Activated CD8-positive, alpha-beta T cell treated with anti-CD3 and anti-CD28 coated beads, Interleukin-2, amount 10 ng/mL, durations not matched to agents 7 days and 5 days (primary cell): ENCODE data around the gene ATAD2B. TPM values are rescaled to one million over a fixed set of nuclear protein-coding genes. Genes with fewer than 3 reads are reported as not detected.

Experiments used
- ATAC-seq: fragments of 150-1000 bp; cut with Tn5 transposase; one replicate; pipeline ENCODE4 v1.10.0; 2021; ENCODE audit warnings: moderate library complexity
- CTCF ChIA-PET: fragments of 350-600 bp; sonication (Branson Sonifier 250); formaldehyde crosslinking; loops from one replicate; lab custom pipeline; 2021; ENCODE audit warnings: antibody characterized with exemption; lab: Charles Lee
- POLR2A ChIA-PET: fragments of 350-600 bp; sonication (Branson Sonifier 250); formaldehyde crosslinking; loops from one replicate; lab custom pipeline; 2021; ENCODE audit warnings: antibody characterized with exemption; lab: Charles Lee
- DNase-seq: peaks from one replicate; pipeline ENCODE4 v3.0.0-alpha.2; 2020
- H3K27ac Mint-ChIP-seq: one replicate; pipeline ENCODE4 v1.8.0; 2021; ENCODE audit warnings: mild to moderate bottlenecking, mixed read lengths
- H3K27me3 Mint-ChIP-seq: one replicate; pipeline ENCODE4 v1.8.0; 2021; ENCODE audit warnings: low read depth, mixed read lengths
- H3K36me3 Mint-ChIP-seq: one replicate; pipeline ENCODE4 v1.8.0; 2021; ENCODE audit warnings: low read depth, mixed read lengths
- H3K4me1 Mint-ChIP-seq: one replicate; pipeline ENCODE4 v1.8.0; 2021; ENCODE audit warnings: low read depth, mixed read lengths
- H3K4me3 Mint-ChIP-seq: one replicate; pipeline ENCODE4 v1.8.0; 2021; ENCODE audit warnings: mild to moderate bottlenecking, mixed read lengths
- H3K9me3 Mint-ChIP-seq: one replicate; pipeline ENCODE4 v1.8.0; 2022; ENCODE audit warnings: mixed read lengths; ENCODE audit not compliant: insufficient read depth
- total RNA-seq, 2 experiments: library from RNA; stranded (reverse); gene quantifications; one replicate each; pipeline ENCODE4 v1.2.3, GENCODE V29; 2021

Gene ATAD2B
- total RNA-seq, 2 experiments from 2014 or later, result 28.2 to 32.0 TPM

DNA sequence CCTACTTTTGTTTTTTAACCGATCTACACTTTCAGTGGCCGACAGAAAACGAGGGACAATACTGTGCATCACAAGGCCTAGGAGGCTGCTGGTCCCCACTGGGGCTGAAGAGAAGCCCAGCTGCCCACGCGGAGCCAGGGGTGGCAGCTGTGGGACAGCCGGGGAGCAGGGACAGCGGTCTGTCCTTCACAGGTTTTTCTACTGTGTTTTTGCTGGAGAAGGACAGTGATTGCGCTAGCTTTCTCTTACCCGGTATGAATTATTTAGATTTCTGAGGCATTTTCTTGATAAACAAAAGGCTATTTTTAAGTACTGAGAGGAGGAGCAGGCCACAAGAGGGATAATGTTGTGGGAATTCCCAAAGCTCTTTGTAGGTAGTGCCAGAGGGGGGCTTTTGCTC, 219.8 kb downstream of the ATAD2B start:
- Mint-ChIP-seq H3K27ac (no peak overlapping the region), H3K36me3 (peaks cover 8% of the 10 kb centered on the region), H3K4me3 (no peak overlapping the region), H3K9me3 (no peaks in the 10 kb centered on the region), H3K4me1 (no peaks in the 10 kb centered on the region), H3K27me3 (no peaks in the 10 kb centered on the region)
- ChIA-PET POLR2A (no interaction called here), CTCF (no interaction called here)
- DNase-seq, result no peak
- no peak for ATAC-seq

- ChIA-PET CTCF (no interaction called here), POLR2A (no interaction called here)
- H3K9me3 Mint-ChIP-seq, result no peaks in the 10 kb centered on the region
- DNase-seq, result no peak
- H3K4me3 Mint-ChIP-seq, result no peak overlapping the region
- ATAC-seq, result no peak
- no peaks in the 10 kb centered on the region for H3K27me3 Mint-ChIP-seq
- H3K36me3 Mint-ChIP-seq, result peaks cover 8% of the 10 kb centered on the region
- H3K4me1 Mint-ChIP-seq, result no peaks in the 10 kb centered on the region
- H3K27ac Mint-ChIP-seq, result no peak overlapping the region
These were observed 220.3 kb downstream of the ATAD2B start for GRCh38 chr2:23706613-23707078.

DNA sequence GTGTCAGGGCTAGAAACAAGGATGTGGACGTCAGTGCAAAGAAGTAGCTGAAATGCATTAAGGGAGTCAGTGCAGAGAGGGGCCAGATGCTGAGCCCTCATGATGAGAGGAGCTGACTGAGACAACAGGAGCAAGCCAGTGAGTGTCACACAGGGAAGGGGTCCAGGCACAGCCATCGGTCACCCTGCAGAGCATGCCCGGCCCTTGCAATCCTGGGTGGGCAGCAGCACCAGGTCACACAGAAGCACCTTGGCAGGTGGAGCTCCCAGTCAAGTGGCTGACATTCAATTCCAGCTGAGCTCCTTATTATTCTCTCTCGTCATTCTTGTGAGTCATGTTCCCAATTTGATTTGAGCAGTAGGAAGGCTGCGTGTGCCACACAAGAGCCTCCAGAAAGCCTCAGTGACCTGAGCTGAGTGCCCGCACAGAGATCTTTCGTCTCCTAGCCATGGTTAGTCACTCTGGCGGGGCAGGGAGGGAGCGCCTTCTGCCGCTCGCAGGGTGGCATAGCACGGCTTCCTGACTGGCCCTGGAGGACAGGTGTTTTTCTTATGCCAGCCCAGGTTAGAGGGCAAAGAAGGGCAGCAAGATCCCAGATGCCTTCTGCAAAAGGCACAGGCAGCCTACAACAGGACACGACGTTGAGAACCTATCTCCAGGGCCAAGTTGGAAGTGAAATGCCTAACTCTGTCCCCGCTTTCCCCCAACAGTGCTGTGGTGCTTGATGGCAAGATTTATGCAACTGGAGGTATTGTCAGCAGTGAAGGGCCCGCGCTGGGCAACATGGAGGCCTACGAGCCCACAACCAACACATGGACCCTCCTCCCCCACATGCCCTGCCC, 220.9 kb downstream of the ATAD2B start:
- Mint-ChIP-seq H3K27ac (no peak overlapping the region), H3K36me3 (peaks cover 8% of the 10 kb centered on the region), H3K4me3 (no peak overlapping the region), H3K9me3 (no peaks in the 10 kb centered on the region), H3K4me1 (no peaks in the 10 kb centered on the region), H3K27me3 (no peaks in the 10 kb centered on the region)
- ChIA-PET CTCF (no interaction called here), POLR2A (no interaction called here)
- DNase-seq (no peak), ATAC-seq (no peak)

- POLR2A ChIA-PET, result no interaction called here
- Mint-ChIP-seq H3K4me3 (no peak overlapping the region), H3K4me1 (no peaks in the 10 kb centered on the region), H3K36me3 (peaks cover 3% of the 10 kb centered on the region), H3K9me3 (no peaks in the 10 kb centered on the region), H3K27ac (no peak overlapping the region), H3K27me3 (no peaks in the 10 kb centered on the region)
- no peak for ATAC-seq
- CTCF ChIA-PET, result no interaction called here
- DNase-seq, result no peak
These were observed 223.1 kb downstream of the ATAD2B start for GRCh38 chr2:23703583-23704385.

GRCh38 chr2:23703037-23703582, 223.8 kb downstream of the ATAD2B start:
- POLR2A ChIA-PET, result no interaction called here
- DNase-seq (no peak), ATAC-seq (no peak)
- peaks cover 3% of the 10 kb centered on the region for H3K36me3 Mint-ChIP-seq
- H3K4me3 Mint-ChIP-seq, result no peak overlapping the region
- no peaks in the 10 kb centered on the region for H3K4me1 Mint-ChIP-seq
- no peaks in the 10 kb centered on the region for H3K27me3 Mint-ChIP-seq
- CTCF ChIA-PET, result no interaction called here
- no peaks in the 10 kb centered on the region for H3K9me3 Mint-ChIP-seq
- H3K27ac Mint-ChIP-seq, result no peak overlapping the region

DNA sequence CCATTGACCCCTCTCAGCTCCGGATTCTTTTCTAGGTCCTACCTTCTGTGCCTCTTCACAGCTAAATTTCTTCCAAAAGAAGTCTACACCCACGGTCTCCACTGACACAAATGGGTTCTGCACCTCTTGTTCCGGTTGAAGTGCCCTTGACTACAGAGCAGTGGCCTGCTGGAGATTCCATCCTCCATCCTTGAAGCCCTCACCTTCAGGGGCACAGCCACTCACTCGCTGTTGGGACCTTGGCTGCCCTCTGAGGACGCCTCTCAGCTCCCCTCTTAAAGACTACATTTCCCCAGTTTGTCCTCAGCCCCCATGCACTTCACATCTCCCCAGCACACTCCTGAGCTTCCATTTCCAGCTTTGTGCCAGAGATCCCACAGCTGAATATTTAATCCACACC, 226.3 kb downstream of the ATAD2B start:
- H3K4me1 Mint-ChIP-seq, result no peaks in the 10 kb centered on the region
- CTCF ChIA-PET, result no interaction called here
- no peaks in the 10 kb centered on the region for H3K36me3 Mint-ChIP-seq
- no peak for DNase-seq
- no peaks in the 10 kb centered on the region for H3K27me3 Mint-ChIP-seq
- POLR2A ChIA-PET, result no interaction called here
- no peak for ATAC-seq
- H3K27ac Mint-ChIP-seq, result no peak overlapping the region
- no peaks in the 10 kb centered on the region for H3K9me3 Mint-ChIP-seq
- no peak overlapping the region for H3K4me3 Mint-ChIP-seq

GRCh38 chr2:23699580-23699925, 227.4 kb downstream of the ATAD2B start:
- Mint-ChIP-seq H3K27me3 (no peaks in the 10 kb centered on the region), H3K4me3 (no peak overlapping the region), H3K4me1 (no peaks in the 10 kb centered on the region), H3K9me3 (no peaks in the 10 kb centered on the region), H3K36me3 (no peaks in the 10 kb centered on the region), H3K27ac (no peak overlapping the region)
- DNase-seq, result no peak
- no peak for ATAC-seq
- POLR2A ChIA-PET, result no interaction called here
- CTCF ChIA-PET, result no interaction called here

DNA sequence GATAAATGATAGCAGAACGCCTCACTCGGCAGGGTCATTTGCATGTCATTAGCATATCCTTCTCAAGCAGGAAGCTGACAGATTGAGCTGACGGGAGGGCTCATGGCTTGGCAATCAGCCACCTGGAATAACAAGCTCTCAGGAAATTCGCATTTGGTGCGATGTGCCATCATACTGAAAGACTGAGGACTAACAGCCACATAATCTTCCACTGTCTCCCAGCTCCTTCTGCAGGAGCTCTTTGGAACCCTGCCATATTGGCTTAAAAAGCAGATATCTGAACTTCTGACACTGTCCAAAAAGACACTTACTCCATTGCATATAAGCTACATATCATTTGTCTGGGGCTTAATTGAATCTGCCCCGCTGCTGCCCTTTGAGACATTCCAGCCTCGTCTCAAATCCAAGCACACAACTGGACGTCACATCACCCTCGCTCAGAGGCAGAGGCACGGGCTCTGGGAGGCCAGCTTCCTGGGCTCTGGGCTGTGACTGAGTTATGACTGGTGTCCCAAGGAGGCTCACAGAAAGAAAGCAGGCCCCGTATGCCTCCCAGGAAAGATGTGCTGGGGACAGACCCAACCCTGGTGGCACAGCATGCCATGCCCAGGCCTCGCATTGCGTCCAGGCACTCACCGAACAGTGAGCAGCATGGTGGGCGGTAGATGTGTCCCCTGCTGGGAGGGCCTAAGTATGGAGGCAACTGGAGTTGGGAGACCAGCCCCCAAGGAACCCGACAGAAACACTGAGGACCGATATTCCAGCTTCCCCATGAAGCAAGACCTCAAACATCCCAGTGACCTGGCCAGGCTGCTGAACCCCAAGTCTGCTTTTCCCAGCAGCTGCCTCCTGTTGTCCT, 228.0 kb downstream of the ATAD2B start:
- H3K27me3 Mint-ChIP-seq, result no peaks in the 10 kb centered on the region
- no peak overlapping the region for H3K27ac Mint-ChIP-seq
- no peaks in the 10 kb centered on the region for H3K36me3 Mint-ChIP-seq
- no peak overlapping the region for H3K4me3 Mint-ChIP-seq
- POLR2A ChIA-PET, result no interaction called here
- DNase-seq (no peak), ATAC-seq (no peak)
- CTCF ChIA-PET, result no interaction called here
- no peaks in the 10 kb centered on the region for H3K9me3 Mint-ChIP-seq
- no peaks in the 10 kb centered on the region for H3K4me1 Mint-ChIP-seq

Other genes starting within 250 kb of the ATAD2B start
- gene UBXN2A, start 13.3 kb upstream of the ATAD2B start, total RNA-seq, result 10 to 100 TPM; 13.0 to 14.3 TPM
- gene MFSD2B, start 83.0 kb upstream of the ATAD2B start, total RNA-seq, result under 1 TPM; 0.34 to 0.44 TPM
- 10 to 100 TPM; 23.2 to 24.1 TPM for gene WDCP, start 120.3 kb upstream of the ATAD2B start, total RNA-seq
- 1 to 10 TPM; 3.2 to 3.4 TPM for gene FKBP1B, start 122.6 kb upstream of the ATAD2B start, total RNA-seq
- 10 to 100 TPM; 94.6 to 96.2 TPM for gene SF3B6, start 149.2 kb upstream of the ATAD2B start, total RNA-seq
- 1 to 10 TPM; 5.3 to 6.5 TPM for gene TP53I3, start 157.7 kb upstream of the ATAD2B start, total RNA-seq
- under 1 TPM in 1 of 2 experiments, not detected in 1; 0.26 TPM for gene PFN4, start 196.2 kb upstream of the ATAD2B start, total RNA-seq
- 1 to 10 TPM; 6.2 to 6.9 TPM for gene FAM228B, start 196.3 kb upstream of the ATAD2B start, total RNA-seq
- not detected for gene FAM228A, start 247.9 kb upstream of the ATAD2B start, total RNA-seq